Keratinocyte (primary cell): ENCODE measurements around the gene RPL26. TPM values are rescaled to one million over a fixed set of nuclear protein-coding genes. Genes with fewer than 3 reads are reported as not detected.

Source experiments
- DNase-seq: peaks from one replicate; pipeline ENCODE4 v3.0.0-alpha.2; 2011; ENCODE audit warnings: low read depth, missing footprints, low spot score
- FAIRE-seq: peaks from 2 replicates; lab custom pipeline; 2011; peaks lifted over from hg19 to GRCh38; lab: Jason Lieb, UNC
- H2AFZ ChIP-seq: 2 replicates; pipeline ENCODE4 v1.6.0; 2012; ENCODE audit warnings: low read length, control low read depth, inconsistent platforms; ENCODE audit not compliant: control insufficient read depth
- H3K27ac ChIP-seq: 2 replicates; pipeline ENCODE4 v1.5.1; 2011; ENCODE audit warnings: low read length; ENCODE audit not compliant: control insufficient read depth, insufficient read depth
- H3K27me3 ChIP-seq: 3 replicates; pipeline ENCODE4 v1.6.0; 2011; ENCODE audit warnings: low read length; ENCODE audit not compliant: control insufficient read depth, insufficient read depth; ENCODE audit errors: extremely low read depth
- H3K36me3 ChIP-seq, 2 experiments: 2 replicates in 1 of 2; 3 replicates in 1 of 2; pipeline ENCODE4 v1.5.1; 2011; ENCODE audit warnings: low read length in 2 of 2, mild to moderate bottlenecking in 1 of 2; ENCODE audit not compliant: control insufficient read depth in 2 of 2, insufficient read depth in 2 of 2; ENCODE audit errors: extremely low read depth in 1 of 2
- H3K4me1 ChIP-seq: 3 replicates; pipeline ENCODE4 v1.5.1; 2011; ENCODE audit warnings: low read length; ENCODE audit not compliant: control insufficient read depth, insufficient read depth; ENCODE audit errors: extremely low read depth
- H3K4me2 ChIP-seq: 3 replicates; pipeline ENCODE4 v1.6.0; 2011; ENCODE audit warnings: low read depth, low read length; ENCODE audit not compliant: control insufficient read depth, insufficient read depth; ENCODE audit errors: extremely low read depth
- H3K4me3 ChIP-seq, 3 experiments: fragments of 200-600 bp in 1 of 3; sonication (generic) in 1 of 3; 2 replicates in 2 of 3; 3 replicates in 1 of 3; pipeline ENCODE4 v1.5.1; 2011 to 2016; ENCODE audit warnings: low read length in 3 of 3, mild to moderate bottlenecking in 3 of 3, control low read depth in 2 of 3, inconsistent platforms in 1 of 3, low read depth in 1 of 3, mixed read lengths in 1 of 3, mixed run types in 1 of 3, moderate library complexity in 1 of 3; ENCODE audit not compliant: control insufficient read depth in 2 of 3, insufficient read depth in 2 of 3; ENCODE audit errors: extremely low read depth in 1 of 3
- H3K79me2 ChIP-seq: 2 replicates; pipeline ENCODE4 v1.6.0; 2012; ENCODE audit warnings: low read length; ENCODE audit not compliant: control insufficient read depth, insufficient read depth
- H3K9ac ChIP-seq: 3 replicates; pipeline ENCODE4 v1.6.0; 2011; ENCODE audit warnings: low read length; ENCODE audit not compliant: control insufficient read depth, insufficient read depth; ENCODE audit errors: extremely low read depth
- H3K9me1 ChIP-seq: 3 replicates; pipeline ENCODE4 v1.6.0; 2011; ENCODE audit warnings: low read length; ENCODE audit not compliant: control insufficient read depth, insufficient read depth; ENCODE audit errors: extremely low read depth
- H3K9me3 ChIP-seq: 2 replicates; pipeline ENCODE4 v1.5.1; 2012; ENCODE audit warnings: low read depth, low read length; ENCODE audit not compliant: control insufficient read depth
- H4K20me1 ChIP-seq: 3 replicates; pipeline ENCODE4 v1.6.0; 2011; ENCODE audit warnings: low read length; ENCODE audit not compliant: control insufficient read depth, insufficient read depth; ENCODE audit errors: extremely low read depth
- EZH2 ChIP-seq: IDR thresholded peaks from one replicate; pipeline ENCODE4 v1.6.1; 2012; ENCODE audit warnings: inconsistent platforms, mild to moderate bottlenecking, low read length, moderate library complexity
- dilution Hi-C: fragments of 300-500 bp; cut with MboI; formaldehyde crosslinking; loops from one replicate; pipeline ENCODE4 v1.7.0; 2020; ENCODE audit warnings: low sequenced_read_pairs; ENCODE audit not compliant: extremely low pct_ligation_motif_present
- polyA plus RNA-seq, 5 experiments: library from polyadenylated mRNA; depleted of rRNA in 3 of 5; stranded (reverse) in 3 of 5; stranded (forward) in 1 of 5; unstranded in 1 of 5; fragments of >200 nt; gene quantifications; 1 replicate in 1 of 5; 2 replicates in 3 of 5; 3 replicates in 1 of 5; pipeline versions ENCODE4 v1.2.1 to v1.2.3, GENCODE V29; 2011 to 2012; ENCODE audit warnings: missing spikeins in 2 of 5, low read depth in 1 of 5, low replicate concordance in 1 of 5
- TF ChIP-seq, protein P1 (sequence below), 3 experiments: IDR thresholded peaks in 1 of 3; conservative IDR thresholded peaks in 1 of 3; optimal IDR thresholded peaks in 1 of 3; 2 replicates in 2 of 3; 3 replicates in 1 of 3; pipeline versions ENCODE3 to v1.5.1; 2011; ENCODE audit warnings: low read length in 3 of 3, mild to moderate bottlenecking in 3 of 3, moderate library complexity in 2 of 3, control low read depth in 1 of 3, inconsistent platforms in 1 of 3; ENCODE audit not compliant: insufficient read depth in 2 of 3; ENCODE audit errors: extremely low read depth in 1 of 3

RPL26 gene
- polyA plus RNA-seq, 1 donor (not counting 4 experiments of a cell fraction or from before 2014, with no cell fraction given), result 5,909 TPM

DNA sequence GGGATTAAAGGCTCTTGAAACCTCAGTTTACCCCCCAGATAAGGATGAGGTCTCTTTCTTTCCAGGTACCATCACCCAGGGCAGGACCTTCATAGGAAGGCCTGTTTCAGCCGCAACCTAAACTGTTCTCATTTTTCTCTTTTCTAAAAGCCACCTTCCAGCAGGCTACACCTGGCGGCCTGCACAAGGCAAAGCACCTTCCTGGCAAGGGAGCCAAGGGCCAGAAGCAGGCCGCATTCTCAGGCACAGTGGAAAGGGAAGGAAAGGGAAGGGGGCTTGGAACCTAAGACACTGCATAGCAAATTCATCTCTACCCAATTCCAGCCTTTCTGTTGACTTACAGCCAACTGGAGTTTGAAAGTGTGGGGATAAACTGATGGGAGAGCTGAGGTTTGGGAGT lies 43.8 kb upstream of the RPL26 start:
- H3K27me3 ChIP-seq, result no peaks in the 10 kb centered on the region
- no peaks in the 10 kb centered on the region for H3K36me3 ChIP-seq
- dilution Hi-C loops, result no loop called here
- H3K79me2 ChIP-seq, result no peaks in the 10 kb centered on the region
- no peaks in the 10 kb centered on the region for H4K20me1 ChIP-seq
- H3K4me1 ChIP-seq, result peaks cover 9% of the 10 kb centered on the region
- H3K9me3 ChIP-seq, result no peaks in the 10 kb centered on the region
- H2AFZ ChIP-seq, result no peak overlapping the region
- H3K4me2 ChIP-seq, result no peak overlapping the region
- H3K27ac ChIP-seq, result no peak overlapping the region
- no peak for DNase-seq
- TF ChIP-seq EZH2, result no peak
- TF ChIP-seq, protein P1, sequence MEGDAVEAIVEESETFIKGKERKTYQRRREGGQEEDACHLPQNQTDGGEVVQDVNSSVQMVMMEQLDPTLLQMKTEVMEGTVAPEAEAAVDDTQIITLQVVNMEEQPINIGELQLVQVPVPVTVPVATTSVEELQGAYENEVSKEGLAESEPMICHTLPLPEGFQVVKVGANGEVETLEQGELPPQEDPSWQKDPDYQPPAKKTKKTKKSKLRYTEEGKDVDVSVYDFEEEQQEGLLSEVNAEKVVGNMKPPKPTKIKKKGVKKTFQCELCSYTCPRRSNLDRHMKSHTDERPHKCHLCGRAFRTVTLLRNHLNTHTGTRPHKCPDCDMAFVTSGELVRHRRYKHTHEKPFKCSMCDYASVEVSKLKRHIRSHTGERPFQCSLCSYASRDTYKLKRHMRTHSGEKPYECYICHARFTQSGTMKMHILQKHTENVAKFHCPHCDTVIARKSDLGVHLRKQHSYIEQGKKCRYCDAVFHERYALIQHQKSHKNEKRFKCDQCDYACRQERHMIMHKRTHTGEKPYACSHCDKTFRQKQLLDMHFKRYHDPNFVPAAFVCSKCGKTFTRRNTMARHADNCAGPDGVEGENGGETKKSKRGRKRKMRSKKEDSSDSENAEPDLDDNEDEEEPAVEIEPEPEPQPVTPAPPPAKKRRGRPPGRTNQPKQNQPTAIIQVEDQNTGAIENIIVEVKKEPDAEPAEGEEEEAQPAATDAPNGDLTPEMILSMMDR (optimal IDR thresholded peaks at IDR 0.05 in 1 of 3, IDR thresholded peaks at IDR 0.05 in 1 of 3, conservative IDR thresholded peaks at IDR 0.05 in 1 of 3; ENCODE audit: extremely low read depth in 1 of 3, insufficient read depth in 2 of 3, low read length in 3 of 3), result no peak
- H3K4me3 ChIP-seq, result no peak overlapping the region
- no peak for FAIRE-seq
- H3K9me1 ChIP-seq, result peaks cover 2% of the 10 kb centered on the region
- no peak overlapping the region for H3K9ac ChIP-seq

- FAIRE-seq (no peak), DNase-seq (no peak)
- dilution Hi-C loops, result no loop called here
These were observed 43.2 kb upstream of the RPL26 start for GRCh38 chr17:8426094-8426720.

More at GRCh38 chr17:8426094-8426720, 43.2 kb upstream of the RPL26 start:
- no peak for TF ChIP-seq EZH2
- TF ChIP-seq, protein P1 (optimal IDR thresholded peaks at IDR 0.05 in 1 of 3, IDR thresholded peaks at IDR 0.05 in 1 of 3, conservative IDR thresholded peaks at IDR 0.05 in 1 of 3; ENCODE audit: extremely low read depth in 1 of 3, insufficient read depth in 2 of 3, low read length in 3 of 3), result no peak
- Histone ChIP-seq H3K4me2 (no peak overlapping the region), H3K4me1 (peaks cover 5% of the 10 kb centered on the region), H3K27me3 (no peaks in the 10 kb centered on the region), H3K79me2 (no peaks in the 10 kb centered on the region), H3K36me3 (no peaks in the 10 kb centered on the region), H3K9me3 (no peaks in the 10 kb centered on the region), H2AFZ (no peak overlapping the region), H3K9ac (no peak overlapping the region), H3K9me1 (no peaks in the 10 kb centered on the region), H3K27ac (no peak overlapping the region), H3K4me3 (no peak overlapping the region), H4K20me1 (no peaks in the 10 kb centered on the region)
